CD4-positive, alpha-beta T cell treated with Interleukin-6 at 100 ng/mL for 8 hours (primary cell): Measurements from ENCODE around the gene PAK5.

Experiments
- DNase-seq: peaks from one replicate; pipeline ENCODE4 v3.0.0-alpha.2; 2020; ENCODE audit warnings: mixed read lengths, low spot score

The PAK5 gene

DNA sequence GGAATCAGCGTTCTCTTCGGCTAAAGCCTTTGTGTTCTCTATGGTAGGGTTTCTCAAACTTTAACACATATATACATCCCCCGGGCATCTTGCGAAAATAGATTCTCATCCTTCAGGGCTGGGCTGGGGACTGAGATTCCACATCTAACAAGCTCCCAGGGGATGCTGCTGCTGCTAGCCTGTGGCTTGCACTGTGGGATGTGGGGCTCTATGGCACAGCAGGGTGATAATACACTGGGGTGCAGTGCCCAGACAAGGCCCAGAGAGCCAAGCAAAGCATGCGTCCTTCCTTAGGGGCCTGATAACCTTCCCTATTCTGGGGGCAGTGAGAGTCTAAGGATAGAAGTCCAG is 222.4 kb downstream of the PAK5 start:
- no peak for DNase-seq

DNA sequence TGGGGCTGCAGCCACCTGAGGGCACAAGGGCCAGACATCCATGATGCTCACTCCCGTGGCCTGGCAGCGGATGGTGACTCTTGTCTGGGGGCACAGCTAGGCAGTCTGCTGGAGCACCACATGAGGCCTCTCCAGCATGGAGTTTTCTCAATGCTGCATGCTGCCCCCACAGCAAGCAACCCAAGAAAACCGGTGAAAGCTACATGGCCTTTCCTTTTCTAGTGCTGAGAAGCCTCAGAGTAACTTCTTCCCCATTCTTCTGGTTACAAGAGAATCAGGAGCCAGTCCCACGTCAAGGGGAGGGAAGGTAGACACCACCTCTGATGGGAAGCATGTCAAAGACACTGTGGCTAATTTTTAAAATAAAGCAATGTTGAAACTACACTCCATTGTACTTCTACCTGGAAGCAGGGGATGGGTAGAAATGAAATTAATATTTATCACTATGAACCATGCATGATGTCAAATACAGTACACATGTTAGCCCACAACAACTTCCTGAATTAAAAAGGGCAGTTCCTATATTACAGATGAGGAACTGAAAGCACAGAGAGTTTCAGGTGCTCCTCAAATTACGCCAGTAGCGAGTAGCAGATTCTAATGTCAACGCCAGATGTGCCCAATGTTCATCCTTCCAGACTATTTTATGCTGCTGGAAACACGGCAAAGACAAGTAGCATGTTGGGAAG is 223.0 kb downstream of the PAK5 start:
- DNase-seq: no peak

DNA sequence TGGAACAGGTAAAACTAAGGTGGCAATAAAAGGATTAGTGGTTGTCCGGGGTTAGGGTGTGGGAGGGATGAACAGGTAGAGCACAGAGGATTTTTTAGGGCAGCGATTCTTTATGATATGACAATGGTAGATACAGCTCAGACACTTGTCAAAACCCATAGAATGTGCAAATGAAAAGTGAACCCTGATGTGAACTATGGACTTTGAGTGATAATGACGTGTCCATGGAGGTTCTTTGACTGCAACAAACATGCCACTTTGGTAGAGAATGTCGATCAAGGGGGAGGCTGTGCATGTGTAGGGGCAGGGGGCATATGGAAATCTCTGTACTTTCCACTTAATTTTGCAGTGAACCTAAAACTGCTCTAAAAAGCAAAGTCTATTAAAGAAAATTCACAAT is 223.8 kb downstream of the PAK5 start:
- no peak for DNase-seq

DNA sequence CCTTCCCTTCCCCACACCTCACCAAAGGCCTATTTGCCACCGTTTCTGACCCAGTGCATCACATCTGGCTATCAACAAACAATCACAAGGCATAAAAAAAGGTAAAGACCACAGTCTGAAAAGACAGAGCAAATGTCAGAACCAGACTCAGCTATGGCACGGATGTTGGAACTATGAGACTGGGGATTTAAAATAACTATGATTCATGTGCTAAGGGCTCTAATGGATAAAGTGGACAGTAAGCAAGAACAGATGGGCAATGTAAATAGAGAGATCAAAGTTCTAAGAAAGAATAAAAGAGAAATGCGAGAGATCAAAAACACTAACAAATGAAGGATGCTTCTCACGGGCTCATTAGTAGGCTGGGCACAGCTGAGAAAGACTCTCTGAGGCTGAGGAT is 225.0 kb downstream of the PAK5 start:
- no peak for DNase-seq

DNA sequence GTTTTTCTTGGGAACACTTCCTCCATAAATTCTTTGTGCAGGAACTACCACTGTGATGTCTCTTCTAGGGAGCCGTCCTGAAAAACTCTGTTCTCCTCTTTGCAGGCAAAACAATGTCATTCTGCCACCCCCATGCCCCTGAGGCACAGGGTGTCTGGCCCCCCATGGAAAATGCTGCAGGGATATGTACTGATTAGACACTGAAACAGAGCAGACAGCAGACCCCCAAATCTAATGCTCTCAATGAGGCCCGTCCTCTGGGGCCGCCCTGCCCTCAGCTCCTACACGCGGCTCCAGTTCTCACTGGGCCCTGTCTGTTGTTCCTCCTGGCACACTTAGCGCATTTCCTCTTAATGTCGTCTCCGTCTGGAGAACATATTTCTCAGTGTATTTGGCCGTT is 227.0 kb downstream of the PAK5 start:
- no peak for DNase-seq

DNA sequence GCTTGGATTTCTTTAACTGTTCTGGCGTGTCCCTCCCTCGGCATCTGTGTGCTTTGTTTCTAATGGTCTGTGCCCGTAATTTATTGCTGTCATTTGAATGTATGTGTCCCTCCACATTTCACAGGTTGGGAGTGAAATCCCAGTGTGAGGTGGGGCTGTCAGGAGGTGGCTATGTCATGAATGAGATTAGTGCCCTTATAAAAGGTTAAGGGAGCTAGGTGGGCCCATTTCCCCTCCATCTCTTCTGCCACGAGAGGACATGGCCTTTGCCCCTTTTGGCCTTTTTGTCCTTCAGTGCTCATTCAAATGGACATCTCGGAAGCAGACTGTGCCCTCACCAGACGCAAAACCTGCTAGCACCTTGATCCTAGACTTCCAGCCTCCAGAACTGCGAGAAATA is 228.2 kb downstream of the PAK5 start:
- DNase-seq: no peak

DNA sequence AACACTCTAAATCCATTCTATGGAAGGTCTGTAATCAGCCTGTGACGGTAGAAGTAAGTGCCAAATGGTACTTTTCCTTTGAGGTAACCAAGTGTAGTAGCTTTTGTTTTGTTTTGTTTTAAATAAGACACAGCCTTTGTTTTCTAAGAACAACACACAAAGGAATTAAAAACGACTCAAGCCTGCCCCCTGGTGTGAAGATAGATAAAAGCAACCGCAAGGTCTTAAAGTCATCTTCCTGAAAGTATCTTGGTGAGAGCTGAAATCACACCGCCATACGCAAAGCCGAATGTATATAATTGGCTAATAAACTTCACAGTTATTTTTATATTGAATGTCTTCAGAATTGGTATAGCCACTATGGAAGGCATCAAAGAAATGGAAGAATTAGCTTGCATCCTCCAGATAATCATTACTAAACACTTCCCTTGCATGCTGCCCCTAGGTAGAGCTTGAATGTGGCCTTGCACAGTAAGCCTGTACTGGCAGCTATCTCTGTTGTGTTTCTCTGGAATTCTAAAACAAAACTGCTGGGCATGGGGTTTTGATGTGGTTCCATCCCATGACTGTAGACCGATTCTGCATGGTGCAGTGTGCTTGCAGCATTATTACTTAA is 228.9 kb downstream of the PAK5 start:
- DNase-seq: no peak

DNA sequence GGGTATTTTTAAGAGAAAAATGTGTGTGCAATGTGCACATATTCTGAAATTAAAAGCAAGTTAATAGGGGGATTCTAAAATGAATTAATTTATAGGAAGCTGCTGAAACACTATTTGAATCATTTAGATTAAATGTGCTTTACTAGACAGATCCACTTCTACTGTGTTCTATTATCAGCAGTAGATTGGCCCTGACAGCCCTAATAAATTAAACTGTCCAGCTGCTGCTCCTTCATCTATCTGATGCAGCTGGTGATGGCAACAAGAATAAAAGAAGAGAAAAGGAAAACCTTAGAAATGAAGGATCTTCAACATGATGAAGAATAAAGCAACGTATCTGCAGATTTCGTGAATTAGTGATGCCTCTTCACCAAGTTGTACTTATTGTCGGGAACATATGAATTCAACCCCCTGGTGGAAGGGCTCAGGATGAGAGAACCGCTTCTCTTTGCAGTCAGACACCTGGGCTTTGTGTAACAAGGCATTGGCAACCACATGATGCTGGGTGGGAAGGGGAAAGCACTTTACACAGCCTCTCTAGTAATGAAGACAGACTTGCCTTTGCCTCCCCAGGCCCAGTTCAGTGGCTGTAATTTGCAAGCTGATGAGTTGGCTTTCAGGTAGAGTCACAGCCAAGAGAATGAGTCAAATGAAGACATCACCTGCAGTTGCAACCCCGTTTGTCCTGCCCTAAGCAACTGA is 230.1 kb downstream of the PAK5 start:
- DNase-seq: no peak

DNA sequence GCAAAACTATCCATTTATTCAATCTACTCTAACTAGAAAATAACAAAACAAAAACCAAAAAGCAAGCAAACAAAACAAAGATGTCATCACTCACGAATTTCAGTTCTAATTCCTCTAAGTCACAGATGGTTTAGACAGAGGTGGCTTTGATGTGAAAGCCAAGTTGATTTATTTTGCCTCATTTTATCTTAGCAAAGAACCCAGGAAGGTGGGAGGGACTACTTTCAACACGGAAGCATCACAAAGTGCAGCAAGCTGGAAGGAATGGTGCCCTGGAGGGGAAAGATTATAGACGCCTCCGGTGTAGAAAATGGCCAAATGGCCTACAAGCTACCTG is 236.1 kb downstream of the PAK5 start:
- DNase-seq: no peak

DNA sequence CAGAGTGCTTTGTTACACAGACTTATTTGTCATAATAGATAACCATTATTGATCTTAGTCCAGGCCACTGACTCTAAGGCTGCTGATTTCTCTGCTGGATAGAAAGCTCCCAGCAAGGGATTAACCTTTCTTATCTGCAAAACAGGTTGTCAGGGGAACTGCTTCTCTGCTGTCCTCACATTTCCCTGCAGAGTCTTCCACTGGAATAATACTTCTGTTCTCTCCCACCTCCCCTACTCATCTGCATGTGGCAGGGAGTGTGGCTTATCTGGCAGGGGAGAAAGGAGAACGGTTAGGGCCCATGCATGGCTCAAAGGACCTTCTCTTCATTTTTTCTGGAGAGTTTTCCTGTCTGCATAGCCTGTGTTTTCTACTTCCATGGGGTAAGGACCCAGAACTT is 238.3 kb downstream of the PAK5 start:
- DNase-seq: no peak

DNA sequence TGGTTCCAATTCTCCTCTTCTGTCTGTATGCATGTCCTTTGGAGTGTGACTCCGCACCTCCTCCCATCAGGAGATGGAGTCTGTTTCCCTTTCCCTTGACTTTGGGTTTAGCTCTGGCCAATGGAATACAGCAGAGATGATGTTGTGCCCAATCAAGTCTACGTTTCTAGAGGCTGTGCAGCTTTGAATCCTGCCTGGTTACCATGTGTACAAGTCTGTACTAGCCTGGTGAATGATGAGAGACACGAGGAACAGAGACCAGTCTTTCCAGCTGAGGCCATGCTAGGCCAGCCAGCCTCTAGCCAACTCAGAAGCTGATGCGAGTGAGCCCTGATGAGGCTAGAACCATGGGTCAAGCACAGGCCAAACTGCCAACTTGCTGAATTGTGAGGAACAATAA is 241.3 kb downstream of the PAK5 start:
- no peak for DNase-seq

DNA sequence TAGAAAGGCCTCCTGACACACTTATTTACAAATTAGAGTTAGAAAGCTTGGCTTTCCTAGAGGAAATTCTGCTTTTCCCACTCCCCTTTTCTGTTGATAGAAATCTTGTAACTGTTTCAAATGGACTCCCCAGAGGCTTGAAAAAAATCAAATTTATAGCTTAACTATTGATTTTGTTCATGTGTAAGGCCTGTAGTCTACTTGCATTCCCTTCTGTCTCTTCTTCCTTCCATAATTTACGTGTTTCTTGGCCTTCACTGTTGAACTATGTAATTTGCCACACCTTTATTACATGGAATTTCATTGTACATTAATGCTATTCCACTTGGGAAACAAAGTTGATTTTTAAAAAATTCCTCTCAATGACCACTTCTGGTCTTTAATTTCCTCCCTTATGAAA is 243.1 kb downstream of the PAK5 start:
- no peak for DNase-seq

DNA sequence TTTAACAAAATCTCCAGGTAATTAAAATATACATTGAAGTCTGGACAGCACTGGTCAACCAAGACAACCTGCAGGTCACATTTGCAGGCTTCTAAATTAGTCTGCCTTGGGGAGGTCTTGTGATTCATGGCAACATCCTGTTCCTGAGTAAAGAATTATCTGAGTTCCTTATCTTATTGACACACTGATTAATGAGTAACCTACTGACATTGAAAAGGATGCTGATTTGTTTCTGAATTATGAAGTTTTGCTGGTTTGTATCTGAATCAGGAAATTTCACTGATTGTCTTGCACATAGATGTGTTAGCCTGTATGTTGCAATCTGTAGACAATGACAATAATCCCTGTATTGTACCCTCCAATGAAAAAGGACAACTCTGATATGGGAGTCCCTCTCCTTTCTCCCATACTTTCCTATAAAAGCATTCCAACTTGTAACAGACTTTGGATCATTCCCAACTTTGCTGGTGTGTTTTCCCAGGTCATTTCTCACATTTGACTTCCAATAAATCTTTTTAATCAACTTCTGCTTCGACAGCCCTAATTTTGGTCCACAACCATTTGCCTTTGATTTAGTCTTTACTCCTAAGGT is 244.5 kb downstream of the PAK5 start:
- DNase-seq: no peak

DNA sequence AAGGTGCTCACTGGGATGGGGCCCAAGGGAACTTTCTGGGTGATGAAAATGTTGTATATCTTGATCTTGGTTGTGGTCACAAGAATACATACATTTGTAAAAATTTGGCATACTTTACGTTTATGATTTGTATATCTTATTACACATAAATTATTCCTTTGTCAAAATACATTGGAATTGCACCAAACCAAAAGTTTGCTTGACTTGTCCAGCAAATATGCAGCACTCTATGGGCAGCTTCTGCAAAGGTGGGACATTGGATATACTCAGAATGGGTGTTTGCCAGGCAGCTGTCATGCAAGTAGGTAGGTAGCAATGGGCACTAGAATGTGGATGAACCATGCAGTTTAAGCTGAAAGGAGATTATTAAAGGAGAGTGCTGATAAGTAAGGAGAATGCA is 246.5 kb downstream of the PAK5 start:
- no peak for DNase-seq

DNA sequence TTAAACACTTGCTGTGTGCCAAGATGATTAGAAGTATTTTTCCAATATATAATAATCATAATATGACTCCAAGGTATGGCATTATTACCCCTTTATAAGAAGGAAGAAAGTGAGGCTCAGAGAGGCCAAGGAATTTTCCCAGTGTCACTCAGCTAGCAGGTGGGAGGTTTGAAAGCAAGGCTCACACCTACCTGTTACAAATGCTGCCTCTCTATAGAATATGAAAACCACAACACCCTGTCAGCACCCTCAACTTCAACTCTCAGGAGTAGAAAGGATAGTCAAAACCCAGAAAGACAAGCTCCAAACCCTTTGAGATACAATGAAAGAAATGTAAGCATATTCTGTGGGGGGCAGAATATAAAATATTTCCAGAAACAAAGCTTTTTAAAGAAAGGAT is 247.8 kb downstream of the PAK5 start:
- DNase-seq: no peak

DNA sequence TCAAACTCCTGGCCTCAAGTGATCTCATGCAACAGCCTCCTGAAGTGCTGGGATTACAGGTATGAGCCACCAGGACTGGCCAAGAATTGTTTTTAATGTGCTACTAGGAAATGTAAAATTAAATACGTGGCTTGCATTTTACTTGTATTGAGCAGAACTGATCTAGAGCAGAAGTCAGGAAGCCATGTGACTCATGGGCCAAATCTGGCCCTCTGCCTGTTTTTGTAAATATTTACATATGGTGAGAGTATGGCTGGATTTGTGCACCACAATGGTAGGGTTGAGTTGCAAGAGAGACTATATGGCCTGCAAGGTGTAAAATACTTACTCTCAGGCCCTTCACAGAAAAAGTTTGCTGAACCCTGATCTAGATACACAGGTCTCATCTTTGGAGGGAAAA is 248.7 kb downstream of the PAK5 start:
- DNase-seq: no peak

DNA sequence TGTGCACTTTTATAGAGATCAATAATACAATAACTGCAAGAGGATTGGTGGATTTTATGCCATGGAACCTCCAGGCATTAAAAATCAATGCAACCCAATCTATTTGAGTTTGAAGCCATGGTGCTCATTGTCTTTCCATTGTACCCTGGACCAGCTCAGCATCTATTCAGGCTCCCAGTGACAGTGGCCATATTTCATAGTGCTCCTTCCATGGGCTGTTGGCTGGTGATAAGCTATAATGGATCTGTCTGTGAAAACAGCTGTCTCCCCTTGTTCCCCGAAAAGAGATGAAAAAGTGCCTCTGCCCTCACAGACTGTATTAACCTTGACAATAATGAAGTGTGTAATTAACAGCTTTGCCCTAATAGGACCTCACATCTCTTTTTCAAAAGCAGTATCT is 250.2 kb downstream of the PAK5 start:
- DNase-seq: no peak

DNA sequence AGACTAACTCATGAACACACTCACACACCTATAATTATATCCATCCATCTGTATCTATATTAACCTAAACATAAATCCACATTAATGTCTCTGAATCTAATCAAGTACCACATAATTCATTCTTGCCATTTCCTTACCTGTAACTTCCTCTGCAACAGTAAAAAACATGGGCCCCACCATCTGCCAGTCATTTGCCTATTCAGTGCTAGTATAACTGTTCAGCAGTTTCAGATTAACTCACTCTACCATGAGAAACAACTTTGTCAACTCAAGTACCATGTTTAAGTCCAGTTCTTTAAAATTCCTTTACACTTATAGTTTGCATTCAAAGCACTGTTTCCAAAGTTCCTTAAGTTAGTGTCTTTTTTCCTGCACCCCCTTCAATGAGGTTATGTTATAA is 255.7 kb downstream of the PAK5 start:
- DNase-seq: no peak

DNA sequence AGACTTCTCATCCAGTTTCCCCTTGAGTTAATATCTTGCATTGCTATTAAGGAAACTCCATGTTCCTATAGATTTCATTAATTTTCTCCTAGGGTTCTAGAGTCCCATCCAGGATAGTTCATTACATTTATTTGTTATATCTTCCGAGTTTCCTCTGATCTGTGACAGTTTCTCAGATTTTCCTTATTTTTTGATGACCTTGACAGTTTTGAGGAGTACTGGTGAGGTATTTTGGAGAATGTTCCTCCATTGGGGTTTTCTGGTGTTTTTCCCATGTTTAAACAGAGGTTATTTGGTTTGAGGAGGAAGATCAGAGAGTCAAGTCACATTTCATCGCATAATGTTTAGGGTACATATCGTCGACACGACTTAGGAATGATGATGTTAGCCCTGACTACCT is 256.7 kb downstream of the PAK5 start:
- DNase-seq: no peak

DNA sequence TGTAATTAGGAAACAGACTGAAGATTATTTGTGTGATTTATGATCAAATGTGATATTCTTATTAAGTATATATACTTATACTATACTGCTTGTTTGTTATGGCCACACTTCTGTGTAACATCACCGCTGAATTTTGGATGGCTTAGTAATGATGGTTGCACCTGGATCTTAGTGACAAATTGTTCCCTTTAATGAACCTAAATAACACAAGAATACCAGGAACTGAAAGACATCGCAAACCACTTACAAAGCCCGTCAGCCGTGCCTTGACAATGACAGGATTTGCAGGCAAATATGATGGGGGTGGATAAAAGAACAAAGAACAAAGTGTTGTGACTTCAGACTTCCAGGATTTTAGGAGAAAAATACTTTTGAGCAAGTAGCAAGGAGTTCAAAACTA is 257.4 kb downstream of the PAK5 start:
- DNase-seq: no peak

DNA sequence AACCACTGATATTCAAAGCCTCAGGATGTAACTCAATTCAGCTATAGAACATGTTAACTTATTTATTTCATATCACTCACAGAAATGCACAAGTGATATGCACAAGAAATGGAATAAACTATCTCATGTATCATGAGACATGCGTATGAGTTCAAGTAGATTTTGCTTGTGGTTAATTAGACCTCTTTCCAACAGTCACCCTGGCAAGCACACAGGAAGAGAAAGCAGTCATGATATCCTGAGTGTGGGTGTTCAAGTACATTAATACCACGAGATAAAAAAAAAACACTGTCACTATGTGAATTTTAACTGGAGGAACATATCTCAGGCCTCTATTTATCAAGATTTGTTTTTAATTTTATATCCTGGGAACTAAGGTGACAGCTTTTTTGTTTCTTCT is 260.3 kb downstream of the PAK5 start:
- no peak for DNase-seq

DNA sequence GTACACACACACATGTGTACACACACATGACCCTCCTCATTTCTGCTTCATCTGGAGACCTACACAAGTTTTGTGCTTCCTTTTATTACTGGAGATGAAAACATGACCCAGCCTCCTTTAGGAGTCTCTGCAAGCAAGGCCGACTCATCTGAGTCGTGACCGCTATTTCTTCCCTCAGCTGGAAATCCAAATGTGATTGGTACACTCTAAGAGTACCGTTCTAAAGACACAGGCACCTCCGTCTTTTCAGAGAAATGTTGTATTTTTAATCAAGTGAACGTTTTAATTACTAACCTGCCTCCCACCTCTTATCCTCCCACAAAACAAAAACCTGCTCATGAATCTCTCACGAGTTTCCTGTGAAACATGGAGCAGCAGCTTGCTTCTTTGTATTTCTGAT is 261.5 kb downstream of the PAK5 start:
- no peak for DNase-seq

DNA sequence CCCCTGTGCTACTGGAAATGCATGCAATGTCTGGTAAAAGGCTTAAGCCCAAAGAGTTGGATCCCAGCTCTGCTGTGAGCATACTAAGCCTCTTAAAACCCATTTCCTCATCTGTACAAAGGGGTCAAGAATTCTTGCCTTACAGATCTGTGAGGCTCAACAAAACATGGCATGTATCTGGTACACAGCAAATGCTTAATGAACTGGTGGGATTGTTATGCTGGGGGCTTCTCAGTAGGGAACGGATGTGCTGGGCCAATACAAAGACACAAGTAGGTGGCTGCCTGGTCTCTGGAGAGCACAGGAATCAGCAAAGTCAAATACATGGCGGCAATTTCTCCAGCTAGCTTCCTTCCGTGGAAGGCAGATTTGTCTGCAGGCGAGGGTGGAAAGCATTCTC is 262.2 kb downstream of the PAK5 start:
- no peak for DNase-seq

DNA sequence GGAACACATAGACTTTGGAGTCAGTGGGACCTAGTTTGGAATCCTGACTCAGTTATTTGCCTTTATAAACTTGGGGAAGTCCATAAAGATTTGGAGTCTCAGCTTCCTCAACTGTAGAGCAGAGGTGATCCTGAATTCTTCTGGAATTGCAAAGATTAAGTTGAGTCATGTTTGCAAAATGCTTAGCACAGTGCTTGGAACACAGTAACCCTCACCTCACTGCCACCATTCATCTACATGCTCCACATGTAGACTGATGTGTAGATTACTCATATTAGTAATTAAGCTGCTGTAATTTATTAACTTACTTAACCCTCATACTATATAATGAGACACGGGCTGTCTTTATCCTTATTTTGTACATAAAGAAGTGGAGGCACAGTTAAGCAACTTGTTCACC is 263.0 kb downstream of the PAK5 start:
- DNase-seq: no peak
